SIG-M5 treated with dmso at 0.1 percent for 504 hours (cell line): Measurements from ENCODE around the gene C16orf78.
A peak's percentile ranks its signal among the peaks of the same experiment; 100 is the strongest.

Experiments used
- DNase-seq: peaks from one replicate; lab custom pipeline; 2025; ENCODE audit not compliant: unreplicated experiment; lab: John Stamatoyannopoulos, UW

C16orf78 gene

DNA sequence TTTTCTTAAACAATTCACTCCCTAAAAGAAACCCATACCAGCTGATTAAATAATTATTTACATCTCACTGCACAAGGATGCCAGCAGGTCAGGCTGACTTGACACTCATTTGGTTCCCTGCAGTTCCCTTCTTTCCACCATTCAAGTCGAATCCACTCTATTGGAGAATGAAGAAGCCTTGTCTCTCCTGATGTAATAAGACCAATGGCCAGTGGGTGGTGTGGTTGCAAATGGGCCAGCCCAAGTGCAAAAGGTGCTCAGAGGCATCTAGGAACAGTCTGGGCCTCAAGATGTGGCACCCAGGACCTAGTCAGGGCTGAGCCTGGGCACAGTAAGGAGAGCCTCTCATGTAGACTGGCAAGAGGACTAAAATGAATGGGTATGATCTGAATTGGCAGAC, 9.3 kb downstream of the C16orf78 start:
- no peak for DNase-seq

DNA sequence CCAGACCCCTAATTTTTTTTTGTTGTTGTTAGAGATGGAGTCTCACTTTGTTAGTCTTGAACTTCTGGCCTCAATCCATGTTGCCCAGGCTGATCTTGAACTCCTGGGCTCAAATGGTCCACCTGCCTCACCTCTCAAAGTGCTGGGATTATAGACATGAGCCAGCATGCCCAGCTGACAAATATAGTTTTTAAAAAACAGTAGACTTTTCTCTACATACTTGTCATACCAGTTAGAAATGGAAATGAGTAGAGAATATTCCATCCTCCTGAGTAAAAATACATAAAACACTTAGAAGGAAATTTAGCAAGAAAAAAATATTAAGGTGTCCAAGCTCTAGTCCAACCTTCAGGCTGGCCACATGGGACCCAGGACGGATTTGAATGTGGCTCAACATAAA, 21.4 kb downstream of the C16orf78 start:
- no peak for DNase-seq

DNA sequence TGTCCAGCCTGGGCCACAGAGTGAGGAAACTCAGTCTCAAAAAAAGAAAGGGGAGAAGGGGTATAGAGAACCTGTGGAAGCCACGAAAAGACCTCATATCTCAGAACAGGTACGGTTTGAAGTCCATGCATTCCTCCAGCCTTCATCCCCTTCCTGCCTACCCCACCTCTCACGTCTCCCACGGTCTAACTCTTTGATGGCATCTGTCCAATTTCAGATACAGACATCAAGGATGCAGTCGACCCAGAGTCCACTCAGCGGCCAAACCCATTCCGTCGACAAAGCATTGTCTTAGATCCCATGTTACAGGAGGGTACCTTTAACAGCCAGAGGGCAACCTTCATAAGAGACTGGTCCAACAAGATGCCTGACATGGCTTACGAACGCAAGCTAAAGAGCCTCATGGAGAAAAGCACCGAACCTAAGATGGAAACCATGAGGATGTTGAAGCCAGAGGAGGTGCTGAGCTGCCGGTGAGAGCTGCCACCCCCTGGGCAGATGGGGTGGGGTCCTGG, 22.7 kb downstream of the C16orf78 start:
- DNase-seq: no peak

GRCh38 chr16:49398761-49399160, 25.2 kb downstream of the C16orf78 start:
- no peak for DNase-seq

- no peak for DNase-seq
Measured at GRCh38 chr16:49399594-49400364, 26.2 kb downstream of the C16orf78 start.

DNA sequence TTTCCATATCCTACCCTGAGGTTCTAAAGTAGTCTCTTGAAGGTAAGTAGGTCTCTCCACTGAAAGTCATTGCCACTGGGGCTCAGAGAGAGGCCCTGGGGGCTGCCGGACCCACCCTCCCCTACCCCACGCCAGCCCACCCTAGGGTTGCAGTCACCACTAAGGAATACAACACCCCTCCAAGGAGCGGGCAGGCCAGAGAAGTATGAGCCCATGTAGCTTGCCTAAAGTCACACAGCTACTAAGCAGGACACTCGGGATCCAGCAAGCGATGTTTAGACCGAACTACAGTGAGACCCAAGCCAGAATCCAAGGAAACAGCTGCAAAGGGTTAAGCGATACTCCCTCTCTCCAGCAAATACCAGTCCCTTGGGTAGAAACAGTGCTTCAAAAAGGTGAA, 27.0 kb downstream of the C16orf78 start:
- no peak for DNase-seq

DNA sequence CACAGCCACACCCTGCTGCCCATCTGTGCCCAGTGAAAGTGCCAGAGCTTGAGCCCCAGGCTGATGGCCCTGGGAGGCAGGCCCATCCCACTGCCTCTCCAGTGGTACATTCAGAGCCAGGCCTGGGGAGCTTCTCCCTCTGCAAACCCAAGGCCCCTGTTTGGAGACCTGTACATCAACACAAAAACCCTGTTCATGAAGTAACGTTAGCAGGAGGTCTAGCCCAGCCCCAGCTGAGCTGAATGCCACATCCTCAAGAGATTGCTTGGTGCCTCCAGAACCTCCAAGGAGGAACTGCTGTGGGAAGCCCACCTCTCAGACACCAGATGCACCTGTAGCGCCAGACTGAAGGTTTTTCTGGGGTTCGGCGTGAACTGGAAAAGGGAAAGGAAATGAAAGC, 31.5 kb downstream of the C16orf78 start:
- DNase-seq: no peak

GRCh38 chr16:49405530-49405929, 31.9 kb downstream of the C16orf78 start:
- DNase-seq: no peak

- peak; percentile 61 for DNase-seq
Measured at GRCh38 chr16:49407873-49408550, 34.4 kb downstream of the C16orf78 start.

GRCh38 chr16:49409121-49409520, 35.5 kb downstream of the C16orf78 start:
- DNase-seq: no peak

GRCh38 chr16:49410226-49410625, 36.6 kb downstream of the C16orf78 start:
- no peak for DNase-seq

DNA sequence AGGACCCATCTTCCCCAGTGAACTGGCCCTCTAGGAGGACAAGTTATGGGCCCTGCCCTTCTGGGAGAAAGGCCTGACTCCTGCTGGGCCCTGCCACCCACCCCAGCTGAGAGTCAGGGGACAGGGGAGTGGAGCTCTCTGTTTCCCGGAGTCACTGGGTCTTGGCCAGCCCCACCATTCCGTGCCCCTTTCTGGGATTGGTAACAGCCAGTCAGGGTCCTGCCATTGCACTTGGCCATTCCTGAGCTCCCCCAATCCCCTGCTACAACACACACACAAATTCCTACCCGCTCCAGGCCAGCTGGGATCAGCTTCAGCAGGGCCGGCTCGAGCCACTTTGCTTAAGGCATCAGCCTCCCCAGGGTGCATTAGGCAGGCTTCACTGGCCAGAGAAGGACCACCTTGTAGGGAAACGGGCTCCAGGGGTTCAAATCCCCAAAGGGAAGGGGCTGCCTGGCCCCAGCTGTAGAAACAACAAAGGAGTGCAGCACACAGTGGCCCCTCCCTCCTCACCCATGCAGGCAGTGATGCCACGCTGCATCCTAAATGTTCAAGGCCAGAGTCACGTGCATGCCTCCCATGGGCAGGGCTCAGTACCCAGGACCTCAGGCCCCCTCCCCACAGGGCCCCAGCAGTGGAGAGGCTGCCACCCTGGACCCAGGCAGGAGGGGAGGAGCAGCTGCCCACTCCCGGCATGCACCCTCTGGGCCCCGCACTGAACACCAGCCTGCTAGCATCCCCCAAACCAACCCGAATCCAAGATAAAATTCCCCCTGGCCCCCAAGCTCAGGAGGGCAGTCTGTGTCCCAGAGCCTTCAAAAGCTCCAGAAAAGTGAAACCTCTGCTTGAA, 37.7 kb downstream of the C16orf78 start:
- DNase-seq: no peak

- DNase-seq: no peak
Measured at GRCh38 chr16:49414671-49415070, 41.1 kb downstream of the C16orf78 start.

GRCh38 chr16:49415083-49415482, 41.5 kb downstream of the C16orf78 start:
- DNase-seq: no peak

DNA sequence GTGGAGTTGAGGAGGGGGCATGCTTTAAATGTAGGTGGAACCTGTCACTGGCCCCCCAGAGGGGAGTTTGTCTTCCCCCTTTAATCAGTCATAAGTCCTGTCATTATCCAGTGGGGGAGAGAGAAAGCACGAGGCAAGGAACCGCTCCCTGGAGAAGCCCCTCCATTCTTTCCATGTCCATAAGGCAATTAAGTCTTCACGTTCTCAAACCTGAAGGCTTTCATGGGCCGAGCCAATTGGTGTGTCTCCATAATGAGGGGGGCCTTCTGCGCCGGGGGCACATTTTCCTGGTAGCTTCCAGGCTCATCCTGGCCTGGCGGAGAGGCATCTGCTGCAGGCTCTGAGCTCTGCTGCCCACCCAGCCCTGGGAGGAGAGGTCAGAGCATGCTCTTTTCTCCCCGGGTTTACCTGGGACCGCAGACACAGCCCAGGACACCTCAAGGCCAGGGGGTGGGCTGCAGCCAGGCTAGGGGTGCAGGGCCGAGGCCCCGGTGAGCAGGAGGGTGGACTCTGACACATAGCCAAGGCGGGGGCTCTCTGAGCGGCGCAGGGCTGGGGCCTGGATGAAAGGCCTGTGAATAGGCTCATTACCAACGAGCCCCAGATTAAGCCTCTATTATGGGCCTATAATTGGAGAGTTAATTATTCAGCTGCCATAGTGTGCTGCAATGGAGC, 42.5 kb downstream of the C16orf78 start:
- DNase-seq: no peak

DNA sequence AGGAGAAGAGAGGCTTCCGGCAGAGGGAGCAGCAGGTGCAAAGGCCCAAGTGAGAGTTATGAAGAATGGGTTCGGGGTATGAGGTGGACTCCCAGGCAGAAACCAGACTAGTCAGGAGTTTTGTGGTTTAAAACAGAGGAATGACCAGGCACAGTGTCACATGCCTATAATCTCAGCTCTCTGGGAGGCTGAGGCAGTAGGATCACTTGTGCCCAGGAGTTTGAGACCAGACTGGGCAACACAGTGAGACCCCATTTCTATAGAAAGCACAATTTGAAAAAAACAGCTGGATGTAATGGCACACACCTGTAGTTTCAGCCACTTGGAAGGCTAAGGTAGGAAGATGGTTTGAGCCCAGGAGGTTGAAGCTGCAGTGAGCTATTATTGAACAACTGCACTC, 43.8 kb downstream of the C16orf78 start:
- DNase-seq: no peak

- no peak for DNase-seq
Measured at GRCh38 chr16:49419006-49419405, 45.4 kb downstream of the C16orf78 start.

GRCh38 chr16:49419862-49420261, 46.3 kb downstream of the C16orf78 start:
- DNase-seq: no peak

DNA sequence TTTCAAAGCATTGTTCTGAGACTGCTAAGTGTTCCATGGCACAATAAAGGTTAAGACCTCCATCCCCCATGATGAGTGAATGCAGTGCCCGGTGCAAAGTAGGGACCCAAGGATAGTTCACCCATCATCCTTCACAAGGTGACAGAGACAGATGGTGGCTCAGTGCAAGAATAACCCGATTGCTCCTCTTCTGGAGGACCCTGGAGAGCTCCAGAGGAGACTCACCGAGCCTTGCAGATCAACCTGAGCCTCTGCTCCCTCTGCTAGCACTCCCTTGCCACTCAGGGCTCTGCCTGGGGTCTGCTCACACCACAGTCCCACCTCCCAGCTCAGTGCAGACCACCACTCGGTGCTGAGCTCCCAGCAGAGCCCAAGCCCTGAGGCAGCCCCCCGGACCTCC, 49.3 kb downstream of the C16orf78 start:
- DNase-seq: no peak

- no peak for DNase-seq
Measured at GRCh38 chr16:49424961-49425360, 51.4 kb downstream of the C16orf78 start.

- DNase-seq: no peak
Measured at GRCh38 chr16:49427771-49428170, 54.2 kb downstream of the C16orf78 start.
